Measurements from ENCODE around the gene KREMEN1. TPM values are rescaled to one million over a fixed set of nuclear protein-coding genes. Genes with fewer than 3 reads are reported as not detected.

KREMEN1 gene
- total and polyA plus RNA-seq, 10 of the 15 experiments (the other 5 are each of a cell fraction or from before 2014, with no cell fraction given), result 0.10 to 2.5 (median 0.20) TPM; not detected in 1

GRCh38 chr22:29146771-29147170 is 73.9 kb downstream of the KREMEN1 start:
- Histone ChIP-seq H2AFZ (ENCODE audit: control insufficient read depth, low read depth, low read length) (no peak overlapping the region), H3K79me2 (ENCODE audit: control insufficient read depth, insufficient read depth, low read length) (no peaks in the 10 kb centered on the region), H3K4me1 (ENCODE audit: control insufficient read depth, insufficient read depth, low read length) (no peaks in the 10 kb centered on the region), H4K20me1 (ENCODE audit: control insufficient read depth, insufficient read depth) (no peaks in the 10 kb centered on the region), H3K9ac (ENCODE audit: control insufficient read depth, insufficient read depth, low read length) (no peak overlapping the region), H3K9me3 (replicated peaks; ENCODE audit: control insufficient read depth, insufficient read depth, low read length) (no peaks in the 10 kb centered on the region), H3K4me3 (no peak overlapping the region), H3K4me2 (ENCODE audit: control insufficient read depth, insufficient read depth) (no peak overlapping the region), H3K36me3 (ENCODE audit: control insufficient read depth in 2 of 2, insufficient read depth in 2 of 2, low read length in 1 of 2) (no peaks in the 10 kb centered on the region), H3K27ac (ENCODE audit: control insufficient read depth, insufficient read depth) (no peak overlapping the region), H3K27me3 (replicated peaks in 1 of 2; ENCODE audit: control insufficient read depth in 2 of 2, insufficient read depth in 2 of 2, low read length in 1 of 2) (no peaks in the 10 kb centered on the region; a peak in 1 of 4 replicates)
- 32% methylated on average over 9 of the region's 9 CpGs for WGBS (ENCODE audit: insufficient coverage, insufficient replicate concordance, low lambda C conversion rate, missing lambda C conversion rate)
- POLR2A ChIA-PET, result no interaction called here
- DNase-seq (ENCODE audit: low read depth, low spot score) (no peak), FAIRE-seq (no peak), ATAC-seq (no peak)
- in situ Hi-C loops (cut with MboI) (no loop called here), intact Hi-C loops (cut with micrococcal nuclease; ENCODE audit: unreplicated experiment) (no loop called here)
- SMC1A ChIA-PET (ENCODE audit: uncharacterized antibody, unreplicated experiment), result interaction anchor here (1.0 kb wide), 1 partner anchor 14 kb away, joined by 4 read pairs; no protein-coding TSS in a partner anchor
- no TSS peak for BruUV-seq (replicated peaks)
- CTCF ChIA-PET, result interaction anchor here (1.0 kb wide), 1 partner anchor 106 kb away, joined by 3 read pairs; no protein-coding TSS in a partner anchor
- RAD21 ChIA-PET (ENCODE audit: unreplicated experiment), result no interaction called here
- TF ChIP-seq USF1 (IDR thresholded peaks at IDR 0.05; ENCODE audit: borderline replicate concordance, extremely low read length, insufficient read depth, low read depth, low read length), result no peak
- TF ChIP-seq MYC (IDR thresholded peaks at IDR 0.05; ENCODE audit: insufficient read depth, insufficient read length, insufficient replicate concordance, low read length, severe bottlenecking), result no peak
- no peak for TF ChIP-seq CEBPB (IDR thresholded peaks at IDR 0.05; ENCODE audit: borderline replicate concordance in 1 of 2, low read depth in 2 of 2, low read length in 2 of 2)
- TF ChIP-seq SMC3 (IDR thresholded peaks at IDR 0.05; ENCODE audit: borderline replicate concordance, low read length), result no peak
- no peak for TF ChIP-seq CBX5 (IDR thresholded peaks at IDR 0.05; ENCODE audit: low read depth)
- TF ChIP-seq TBL1XR1 (IDR thresholded peaks at IDR 0.05; ENCODE audit: low read depth, low read length), result no peak
- no peak for TF ChIP-seq LARP7 (IDR thresholded peaks at IDR 0.05)
- TF ChIP-seq NFYA (IDR thresholded peaks at IDR 0.05; ENCODE audit: borderline replicate concordance, low read depth, low read length), result no peak
- no peak for TF ChIP-seq MEF2B (IDR thresholded peaks at IDR 0.05; ENCODE audit: partially characterized antibody, poor library complexity, severe bottlenecking)
- no peak for TF ChIP-seq EGR1 (IDR thresholded peaks at IDR 0.05; ENCODE audit: borderline replicate concordance in 1 of 2, low read depth in 2 of 2, low read length in 2 of 2)
- no peak for TF ChIP-seq ZNF384 (IDR thresholded peaks at IDR 0.05; ENCODE audit: borderline replicate concordance, low read depth, low read length)
- TF ChIP-seq MTA3 (IDR thresholded peaks at IDR 0.05; ENCODE audit: borderline replicate concordance, low read length), result no peak
- no peak for TF ChIP-seq SPI1 (IDR thresholded peaks at IDR 0.05; ENCODE audit: borderline replicate concordance, insufficient read depth, low read depth, low read length)
- TF ChIP-seq, protein P1, sequence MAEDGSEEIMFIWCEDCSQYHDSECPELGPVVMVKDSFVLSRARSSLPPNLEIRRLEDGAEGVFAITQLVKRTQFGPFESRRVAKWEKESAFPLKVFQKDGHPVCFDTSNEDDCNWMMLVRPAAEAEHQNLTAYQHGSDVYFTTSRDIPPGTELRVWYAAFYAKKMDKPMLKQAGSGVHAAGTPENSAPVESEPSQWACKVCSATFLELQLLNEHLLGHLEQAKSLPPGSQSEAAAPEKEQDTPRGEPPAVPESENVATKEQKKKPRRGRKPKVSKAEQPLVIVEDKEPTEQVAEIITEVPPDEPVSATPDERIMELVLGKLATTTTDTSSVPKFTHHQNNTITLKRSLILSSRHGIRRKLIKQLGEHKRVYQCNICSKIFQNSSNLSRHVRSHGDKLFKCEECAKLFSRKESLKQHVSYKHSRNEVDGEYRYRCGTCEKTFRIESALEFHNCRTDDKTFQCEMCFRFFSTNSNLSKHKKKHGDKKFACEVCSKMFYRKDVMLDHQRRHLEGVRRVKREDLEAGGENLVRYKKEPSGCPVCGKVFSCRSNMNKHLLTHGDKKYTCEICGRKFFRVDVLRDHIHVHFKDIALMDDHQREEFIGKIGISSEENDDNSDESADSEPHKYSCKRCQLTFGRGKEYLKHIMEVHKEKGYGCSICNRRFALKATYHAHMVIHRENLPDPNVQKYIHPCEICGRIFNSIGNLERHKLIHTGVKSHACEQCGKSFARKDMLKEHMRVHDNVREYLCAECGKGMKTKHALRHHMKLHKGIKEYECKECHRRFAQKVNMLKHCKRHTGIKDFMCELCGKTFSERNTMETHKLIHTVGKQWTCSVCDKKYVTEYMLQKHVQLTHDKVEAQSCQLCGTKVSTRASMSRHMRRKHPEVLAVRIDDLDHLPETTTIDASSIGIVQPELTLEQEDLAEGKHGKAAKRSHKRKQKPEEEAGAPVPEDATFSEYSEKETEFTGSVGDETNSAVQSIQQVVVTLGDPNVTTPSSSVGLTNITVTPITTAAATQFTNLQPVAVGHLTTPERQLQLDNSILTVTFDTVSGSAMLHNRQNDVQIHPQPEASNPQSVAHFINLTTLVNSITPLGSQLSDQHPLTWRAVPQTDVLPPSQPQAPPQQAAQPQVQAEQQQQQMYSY (CRISPR knock-in tag; IDR thresholded peaks at IDR 0.05), result no peak
- no peak for TF ChIP-seq POLR2A (IDR thresholded peaks at IDR 0.05; ENCODE audit: low read depth, low read length)
- no peak for TF ChIP-seq TCF7 (IDR thresholded peaks at IDR 0.05; ENCODE audit: borderline replicate concordance)
- TF ChIP-seq PAX8 (IDR thresholded peaks at IDR 0.05), result no peak
